ENCODE results near the gene KCNK3.

The KCNK3 gene

GRCh38 chr2:26692279-26692896 lies at the start of gene KCNK3:
TSS of gene KCNK3 (plus strand) at chr2:26692722. CDS start at chr2:26692876, 154 bp downstream.
- TF ChIP-seq GATA3 (IDR thresholded peaks at IDR 0.05; ENCODE audit: low read depth, low read length): no peak
- TF ChIP-seq GATA2 (IDR thresholded peaks at IDR 0.05; ENCODE audit: low read depth, low read length): peak; percentile 94

GRCh38 chr2:26644188-26644835 lies 48.2 kb upstream of the KCNK3 start:
- TF ChIP-seq GATA3 (IDR thresholded peaks at IDR 0.05; ENCODE audit: low read depth, low read length) (no peak), GATA2 (IDR thresholded peaks at IDR 0.05; ENCODE audit: low read depth, low read length) (no peak)

DNA sequence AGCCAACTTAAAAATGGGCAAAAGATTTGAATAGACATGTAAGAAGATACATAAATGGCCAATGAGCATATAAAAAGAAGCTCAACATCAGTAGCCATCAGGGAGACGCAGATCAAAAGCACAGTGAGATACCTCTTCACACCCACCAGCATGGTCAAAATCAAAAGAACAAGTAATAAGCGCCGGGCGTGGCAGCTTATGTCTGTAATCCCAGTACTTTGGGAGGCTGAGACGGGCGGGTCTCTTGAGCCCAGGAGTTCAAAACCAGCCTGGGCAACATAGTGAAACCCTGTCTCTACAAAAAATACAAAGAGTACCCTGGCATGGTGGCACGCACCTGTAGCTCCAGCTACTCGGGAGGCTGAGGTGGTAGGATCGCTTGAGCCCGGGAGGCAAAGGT lies 46.8 kb upstream of the KCNK3 start:
- no peak for TF ChIP-seq GATA3 (IDR thresholded peaks at IDR 0.05; ENCODE audit: low read depth, low read length)
- no peak for TF ChIP-seq GATA2 (IDR thresholded peaks at IDR 0.05; ENCODE audit: low read depth, low read length)

DNA sequence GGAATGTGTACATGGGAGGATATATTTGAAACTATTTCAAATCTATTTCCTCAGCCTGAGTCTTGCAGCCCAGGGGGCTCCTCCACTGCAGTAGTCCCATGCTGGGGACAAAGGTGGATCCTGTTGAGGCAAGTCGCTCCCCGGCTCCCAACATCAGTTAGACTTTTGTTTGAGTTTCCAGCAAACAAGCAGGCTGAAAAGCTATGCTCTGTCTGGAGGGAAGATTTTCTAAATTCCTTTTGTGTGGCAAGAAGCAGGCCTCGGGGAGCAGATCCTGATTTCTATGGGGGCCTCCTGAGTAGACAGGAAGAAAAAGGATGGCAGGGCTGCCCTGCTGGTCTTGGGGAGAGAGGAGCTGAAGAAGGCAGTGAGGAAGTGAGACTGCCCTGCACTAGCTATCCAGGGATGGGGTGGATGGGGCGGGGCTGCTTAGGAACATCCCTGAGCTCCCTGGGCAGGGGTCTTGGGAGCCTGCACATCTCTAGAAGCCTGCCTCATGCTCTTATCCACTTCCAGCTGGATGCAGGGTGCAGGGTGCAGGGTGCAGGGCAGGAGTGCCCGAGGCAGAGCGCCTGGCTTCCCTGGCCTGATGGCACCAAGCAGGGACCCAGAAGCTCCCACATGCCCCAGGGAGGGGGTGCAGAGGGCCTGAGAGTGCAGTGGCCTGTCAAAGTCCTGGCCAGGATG lies 45.4 kb upstream of the KCNK3 start:
- TF ChIP-seq GATA2 (IDR thresholded peaks at IDR 0.05; ENCODE audit: low read depth, low read length) (no peak), GATA3 (IDR thresholded peaks at IDR 0.05; ENCODE audit: low read depth, low read length) (no peak)

- TF ChIP-seq GATA3 (IDR thresholded peaks at IDR 0.05; ENCODE audit: low read depth, low read length) (no peak), GATA2 (IDR thresholded peaks at IDR 0.05; ENCODE audit: low read depth, low read length) (no peak)
Measured at GRCh38 chr2:26647981-26648380, 44.5 kb upstream of the KCNK3 start.

DNA sequence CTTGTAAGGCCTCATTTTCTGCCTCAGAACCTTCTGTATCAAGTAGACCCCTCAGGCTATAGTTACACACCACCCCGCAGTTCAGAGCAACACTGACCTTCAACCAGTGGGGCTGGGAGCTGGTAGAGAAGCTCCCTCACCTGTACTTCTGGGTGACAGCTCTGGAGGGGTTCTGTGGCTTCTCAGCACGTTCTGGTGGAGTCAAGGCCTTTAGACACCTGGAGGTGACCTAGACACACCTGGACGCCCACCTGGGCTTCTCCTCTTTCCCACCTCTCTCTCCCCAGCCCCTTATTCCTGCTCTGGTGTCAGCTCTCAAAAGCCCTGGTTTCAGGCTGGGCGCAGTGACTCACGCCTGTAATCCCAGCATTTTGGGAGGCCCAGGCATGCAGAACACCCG lies 44.0 kb upstream of the KCNK3 start:
- TF ChIP-seq GATA3 (IDR thresholded peaks at IDR 0.05; ENCODE audit: low read depth, low read length): no peak
- TF ChIP-seq GATA2 (IDR thresholded peaks at IDR 0.05; ENCODE audit: low read depth, low read length): no peak

DNA sequence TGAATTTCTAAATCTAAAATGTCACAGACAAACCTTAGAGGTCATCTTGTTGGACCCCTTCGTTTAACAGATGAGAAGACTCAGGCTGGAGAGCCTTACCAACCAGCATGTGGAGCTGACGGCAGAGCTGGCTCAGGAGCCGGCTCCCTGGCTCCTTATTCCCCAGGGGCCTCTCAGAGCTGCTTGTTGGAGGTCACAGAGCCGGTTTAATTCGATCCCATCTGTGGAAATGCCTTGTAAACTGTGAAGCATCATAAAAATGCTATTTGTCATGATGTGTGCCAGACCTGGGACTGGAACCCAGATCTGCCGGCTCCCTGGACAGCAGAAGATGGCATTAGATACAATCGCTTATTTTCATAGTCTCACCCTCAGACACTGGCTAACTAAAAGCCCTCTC lies 43.2 kb upstream of the KCNK3 start:
- no peak for TF ChIP-seq GATA3 (IDR thresholded peaks at IDR 0.05; ENCODE audit: low read depth, low read length)
- peak; percentile 46; the same call in 1 of the 2 replicates for TF ChIP-seq GATA2 (IDR thresholded peaks at IDR 0.05; ENCODE audit: low read depth, low read length)

GRCh38 chr2:26649992-26650712 lies 42.4 kb upstream of the KCNK3 start:
- TF ChIP-seq GATA2 (IDR thresholded peaks at IDR 0.05; ENCODE audit: low read depth, low read length) (no peak), GATA3 (IDR thresholded peaks at IDR 0.05; ENCODE audit: low read depth, low read length) (no peak)

- TF ChIP-seq GATA3 (IDR thresholded peaks at IDR 0.05; ENCODE audit: low read depth, low read length): no peak
- TF ChIP-seq GATA2 (IDR thresholded peaks at IDR 0.05; ENCODE audit: low read depth, low read length): no peak
Measured at GRCh38 chr2:26650713-26651469, 41.6 kb upstream of the KCNK3 start.

DNA sequence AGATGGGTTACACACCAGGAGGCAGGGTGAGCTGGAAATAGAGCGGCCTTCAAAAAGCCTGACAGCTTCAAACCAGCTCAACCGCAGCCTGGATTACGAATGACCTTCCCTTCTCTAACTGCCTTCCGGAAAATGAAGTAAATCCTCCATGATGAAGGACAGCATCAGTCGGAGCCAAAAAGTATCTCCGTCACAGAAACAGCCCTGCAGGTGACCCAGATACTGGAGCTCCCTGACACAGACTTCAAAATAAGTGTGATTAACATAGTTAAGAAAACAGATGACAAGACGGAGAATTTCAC lies 41.1 kb upstream of the KCNK3 start:
- TF ChIP-seq GATA2 (IDR thresholded peaks at IDR 0.05; ENCODE audit: low read depth, low read length): no peak

DNA sequence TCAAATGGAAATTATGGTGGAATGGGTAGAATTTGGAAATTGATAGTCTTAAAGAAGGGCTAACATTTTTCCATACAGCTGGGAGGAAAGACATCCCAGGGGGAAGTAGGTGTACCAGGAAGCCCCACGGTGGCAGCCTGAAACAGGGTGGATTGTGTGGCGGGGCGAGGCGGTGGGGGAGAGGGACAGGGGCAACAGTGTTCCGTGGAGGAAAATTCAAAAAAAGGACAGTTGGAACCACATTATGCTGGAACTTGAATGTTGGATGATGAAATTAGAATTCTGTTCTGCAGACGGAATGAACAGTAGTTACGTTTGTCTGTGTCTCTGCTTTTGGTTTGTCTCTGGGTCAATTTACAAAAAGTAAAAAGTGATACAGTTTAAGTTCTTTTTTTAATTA lies 40.7 kb upstream of the KCNK3 start:
- TF ChIP-seq GATA3 (IDR thresholded peaks at IDR 0.05; ENCODE audit: low read depth, low read length): no peak

DNA sequence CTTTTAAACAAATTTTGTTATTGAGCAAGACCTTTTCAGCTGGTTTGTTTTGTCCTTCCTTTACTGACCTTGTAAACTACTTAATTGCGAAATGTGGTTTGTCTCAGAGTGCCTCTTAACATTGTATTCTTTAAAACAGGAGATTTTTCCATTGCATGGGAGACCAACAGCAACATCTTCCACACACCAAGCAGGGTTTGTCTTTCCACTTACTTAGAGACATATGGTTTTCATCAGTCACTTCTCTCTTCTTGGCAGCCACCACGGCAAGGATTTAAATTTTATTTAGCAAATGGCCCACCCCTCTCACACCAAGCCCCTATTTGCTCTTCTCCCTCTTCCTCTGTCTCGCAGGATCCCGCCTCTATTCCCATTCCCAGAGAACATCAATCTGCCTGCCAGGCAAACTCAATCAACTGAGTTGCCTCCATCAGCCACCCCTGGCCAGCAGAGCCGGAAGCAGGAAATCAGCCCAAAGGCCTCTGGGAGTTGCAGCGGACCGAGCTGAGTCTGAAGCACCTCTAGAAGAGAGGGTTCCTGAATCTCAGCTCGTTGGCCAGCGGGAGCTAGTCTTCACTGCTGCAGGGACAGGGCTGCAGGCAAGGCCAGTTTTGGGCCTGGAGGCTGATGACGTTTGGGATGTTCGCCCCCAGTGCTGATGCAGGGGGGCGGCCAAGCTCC lies 40.0 kb upstream of the KCNK3 start:
- TF ChIP-seq GATA3 (IDR thresholded peaks at IDR 0.05; ENCODE audit: low read depth, low read length) (no peak), GATA2 (IDR thresholded peaks at IDR 0.05; ENCODE audit: low read depth, low read length) (no peak)

GRCh38 chr2:26653207-26654060 lies 39.1 kb upstream of the KCNK3 start:
- TF ChIP-seq GATA3 (IDR thresholded peaks at IDR 0.05; ENCODE audit: low read depth, low read length): no peak
- no peak for TF ChIP-seq GATA2 (IDR thresholded peaks at IDR 0.05; ENCODE audit: low read depth, low read length)

Data from SH-SY5Y (cell line).